Activated CD8-positive, alpha-beta memory T cell treated with anti-CD3 and anti-CD28 coated beads, Interleukin-2, amount 50 U/mL, for 1 hour (primary cell): ENCODE measurements around the gene CARD19.

Source experiments
- DNase-seq: peaks from one replicate; pipeline ENCODE4 v3.0.0-alpha.2; 2020; ENCODE audit errors: extremely low read depth

CARD19 gene

DNA sequence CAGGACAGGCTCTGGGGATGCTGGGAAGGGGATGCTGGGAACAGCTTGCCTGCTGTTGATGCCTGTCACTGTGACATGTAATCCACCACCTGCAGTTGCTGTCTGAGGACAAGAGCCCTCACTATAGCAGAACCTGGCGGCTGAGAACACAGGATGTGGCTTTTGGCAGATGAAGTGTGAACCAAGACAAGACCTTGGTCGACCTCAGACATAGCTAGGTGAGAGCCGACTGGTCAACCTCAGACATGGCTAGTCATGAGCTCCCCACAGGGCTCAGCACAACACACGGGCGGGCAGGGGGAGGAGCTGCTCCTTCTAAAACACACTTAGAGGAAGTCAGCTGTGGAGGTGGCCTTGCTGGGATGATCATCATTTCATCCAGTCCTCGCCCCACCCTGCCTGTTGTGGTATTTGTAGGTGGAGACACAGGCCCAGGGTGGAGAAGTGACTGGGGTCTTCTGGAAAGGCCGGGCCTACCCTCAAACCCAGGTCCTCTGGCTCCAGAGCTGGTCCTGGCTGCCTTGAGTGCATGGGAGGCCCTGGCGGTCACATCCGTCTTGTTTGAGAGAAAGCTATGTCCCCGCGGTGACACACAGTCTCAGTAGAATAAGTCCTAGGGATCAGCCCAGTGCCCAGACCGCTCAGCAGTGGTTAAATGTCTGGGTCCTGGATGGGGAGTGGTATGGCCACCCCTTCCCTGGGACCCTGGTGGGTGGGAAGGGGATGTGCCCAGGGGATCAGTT lies 31.5 kb upstream of the CARD19 start:
- DNase-seq: peak; percentile 79

DNA sequence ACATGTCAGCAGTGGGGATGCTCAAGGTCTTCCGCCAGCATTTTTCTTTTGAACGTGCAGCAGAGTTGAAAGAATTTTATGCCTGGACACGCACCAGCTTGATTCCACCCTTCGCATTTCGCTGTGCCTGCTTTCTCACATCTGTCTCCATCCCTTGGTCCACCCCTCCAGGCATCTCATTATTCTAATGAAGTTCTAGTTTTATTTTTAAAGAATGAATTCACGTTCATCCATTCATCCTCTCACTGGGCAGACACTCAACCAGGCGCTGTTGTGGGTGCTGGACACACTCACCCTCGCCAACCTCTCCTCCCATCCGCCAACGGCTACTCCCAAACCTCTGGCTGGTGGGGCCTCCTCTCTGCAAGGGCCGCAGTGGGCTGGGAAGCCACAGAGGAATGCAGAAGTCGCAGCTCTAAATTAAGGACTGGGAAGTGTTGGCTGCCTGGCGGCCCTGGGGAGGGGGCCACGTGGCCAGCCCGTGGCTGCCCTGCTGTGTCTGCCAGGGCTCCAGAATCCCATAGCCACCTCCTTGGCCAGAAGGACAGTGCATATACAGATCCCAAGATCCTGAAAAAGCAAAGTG lies 30.8 kb upstream of the CARD19 start:
- DNase-seq: no peak

DNA sequence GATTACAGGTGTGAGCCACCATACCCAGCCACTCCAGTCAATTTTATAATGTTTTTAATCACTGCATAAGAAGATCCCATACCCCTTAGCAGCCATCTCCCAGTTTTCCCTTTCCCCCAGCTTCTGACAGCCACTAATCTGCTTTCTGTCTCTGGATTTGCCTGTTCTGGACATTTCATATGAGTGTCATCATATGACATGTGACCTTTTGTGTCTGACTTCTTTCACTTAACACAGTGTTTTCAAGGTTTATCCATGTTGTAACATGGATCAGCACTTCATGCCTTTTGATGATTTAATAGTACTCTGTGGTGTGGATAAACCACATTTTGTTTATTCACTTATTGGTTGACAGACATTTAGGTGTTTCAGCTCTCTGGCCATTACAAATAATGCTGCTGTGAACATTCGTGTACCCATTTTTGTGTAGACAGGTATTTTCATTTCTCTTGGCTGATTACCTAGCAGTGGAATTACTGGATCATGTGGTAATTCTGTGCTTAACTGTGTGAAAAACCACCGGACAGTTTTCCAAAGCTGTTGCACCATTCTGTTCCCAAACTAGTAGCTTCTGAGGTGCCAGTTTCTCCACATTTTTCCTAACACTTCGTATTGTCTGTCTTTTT lies 28.9 kb upstream of the CARD19 start:
- no peak for DNase-seq

GRCh38 chr9:93068956-93069355 lies 27.1 kb upstream of the CARD19 start:
- DNase-seq: no peak

GRCh38 chr9:93071464-93071863 lies 24.6 kb upstream of the CARD19 start:
- no peak for DNase-seq

- DNase-seq: no peak
These were observed 23.6 kb upstream of the CARD19 start for GRCh38 chr9:93072383-93072795.

- DNase-seq: no peak
These were observed 19.8 kb upstream of the CARD19 start for GRCh38 chr9:93076101-93076791.

DNA sequence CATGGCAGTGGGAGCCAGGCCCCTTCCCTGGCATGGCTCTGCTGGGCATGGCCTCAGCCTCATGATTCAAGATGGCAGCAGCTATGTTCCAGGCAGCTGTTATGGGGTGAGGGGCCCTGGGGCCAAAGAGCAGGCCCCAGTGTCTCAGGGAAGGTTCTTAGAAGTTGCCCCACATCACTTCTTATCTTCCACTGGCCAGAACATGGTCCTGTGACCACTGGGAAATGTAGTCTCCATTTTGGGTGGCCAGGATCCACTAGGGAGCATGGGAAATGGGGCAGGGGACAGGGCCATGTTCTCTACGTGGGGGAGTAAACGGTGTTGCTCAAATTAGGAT lies 19.3 kb upstream of the CARD19 start:
- no peak for DNase-seq

- no peak for DNase-seq
These were observed 18.6 kb upstream of the CARD19 start for GRCh38 chr9:93077367-93077766.

GRCh38 chr9:93077811-93078210 lies 18.2 kb upstream of the CARD19 start:
- no peak for DNase-seq

DNA sequence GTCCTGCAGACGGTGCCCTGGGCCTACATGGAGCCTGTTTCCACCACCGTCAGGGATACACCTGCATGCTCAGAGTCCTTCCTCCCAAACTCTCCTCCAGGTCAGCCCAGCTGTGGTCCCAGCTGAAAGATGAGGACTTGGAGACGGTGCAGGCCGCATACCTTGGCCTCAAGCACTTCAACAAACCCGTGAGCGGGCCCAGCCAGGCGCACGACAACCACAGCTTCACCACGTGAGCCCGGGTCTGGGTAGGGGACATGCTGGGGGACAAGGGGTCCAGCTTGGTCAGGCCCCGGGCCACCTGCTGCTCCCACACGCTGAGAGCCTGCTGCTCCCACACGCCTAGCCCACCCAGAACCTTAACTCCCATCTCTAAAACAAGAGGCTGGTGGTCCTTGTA lies 16.6 kb upstream of the CARD19 start:
- no peak for DNase-seq

- DNase-seq: no peak
These were observed 15.6 kb upstream of the CARD19 start for GRCh38 chr9:93080406-93080805.

DNA sequence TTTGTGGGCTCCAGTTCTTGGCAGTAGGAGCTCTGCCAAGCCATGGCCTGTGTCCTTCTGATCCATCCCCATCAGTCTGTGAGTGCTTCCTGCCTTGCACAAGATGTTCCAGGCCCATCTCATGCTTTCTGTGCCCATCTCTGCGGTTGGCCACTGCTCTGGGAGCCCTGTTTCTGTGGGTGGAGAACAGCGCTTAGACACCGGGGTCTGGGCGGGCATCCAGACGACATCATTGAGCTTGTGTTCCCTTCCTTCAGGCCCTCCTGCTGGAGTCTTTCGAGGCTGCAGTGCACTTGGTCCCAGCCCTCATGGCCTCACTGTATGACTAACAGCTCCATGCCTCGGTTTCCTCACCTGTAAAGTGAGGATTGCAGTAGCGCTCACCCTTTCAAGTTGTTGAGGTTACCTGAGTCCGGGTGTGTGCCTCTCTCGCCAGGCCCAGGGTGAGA lies 14.9 kb upstream of the CARD19 start:
- DNase-seq: no peak

DNA sequence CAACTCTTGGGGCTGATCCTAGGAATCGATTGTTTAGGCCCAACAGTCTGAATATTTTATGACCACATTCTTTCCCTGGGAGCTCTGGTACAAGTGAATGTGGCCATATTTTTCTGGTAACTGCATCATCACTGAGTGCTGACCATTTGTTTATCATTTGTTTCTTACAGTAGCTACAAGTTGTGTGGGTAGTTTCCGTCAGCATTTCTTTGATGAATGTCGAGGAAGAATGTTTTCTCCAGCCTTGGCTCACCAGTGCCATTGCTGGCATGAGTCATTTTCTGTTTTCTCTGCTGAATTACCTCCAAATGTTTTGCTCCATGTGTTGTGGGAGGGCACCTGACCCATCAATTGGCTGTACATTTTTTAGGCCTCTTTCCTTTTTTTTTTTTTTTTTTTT lies 14.1 kb upstream of the CARD19 start:
- no peak for DNase-seq

DNA sequence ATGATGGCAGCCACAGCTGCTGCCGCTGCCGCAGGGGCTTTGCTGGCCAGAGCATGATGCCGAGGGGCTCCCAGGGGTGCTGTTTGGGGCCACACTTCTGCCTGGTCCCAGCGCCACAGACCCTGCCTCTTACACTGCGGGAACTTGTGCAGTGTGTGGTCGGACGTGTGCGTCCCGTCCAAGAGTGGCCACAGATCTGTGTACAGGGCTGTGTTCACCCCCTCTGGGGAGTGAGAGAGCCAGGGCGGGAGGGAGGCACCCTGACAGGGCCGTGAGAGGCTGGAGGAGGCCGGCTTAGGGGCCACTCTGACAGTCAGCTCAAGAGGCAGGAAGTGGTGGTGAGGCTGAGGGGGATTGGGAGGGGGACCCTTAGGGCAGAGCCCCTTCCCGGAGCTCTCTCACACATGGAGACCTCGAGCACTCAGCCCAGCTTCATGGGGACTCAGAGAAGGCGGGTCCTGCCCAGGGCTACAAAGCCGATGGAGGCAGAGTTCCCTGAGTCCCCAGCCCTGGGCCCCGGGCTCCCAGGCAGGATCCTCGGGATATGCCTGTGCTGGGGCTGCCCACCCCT lies 13.1 kb upstream of the CARD19 start:
- no peak for DNase-seq

DNA sequence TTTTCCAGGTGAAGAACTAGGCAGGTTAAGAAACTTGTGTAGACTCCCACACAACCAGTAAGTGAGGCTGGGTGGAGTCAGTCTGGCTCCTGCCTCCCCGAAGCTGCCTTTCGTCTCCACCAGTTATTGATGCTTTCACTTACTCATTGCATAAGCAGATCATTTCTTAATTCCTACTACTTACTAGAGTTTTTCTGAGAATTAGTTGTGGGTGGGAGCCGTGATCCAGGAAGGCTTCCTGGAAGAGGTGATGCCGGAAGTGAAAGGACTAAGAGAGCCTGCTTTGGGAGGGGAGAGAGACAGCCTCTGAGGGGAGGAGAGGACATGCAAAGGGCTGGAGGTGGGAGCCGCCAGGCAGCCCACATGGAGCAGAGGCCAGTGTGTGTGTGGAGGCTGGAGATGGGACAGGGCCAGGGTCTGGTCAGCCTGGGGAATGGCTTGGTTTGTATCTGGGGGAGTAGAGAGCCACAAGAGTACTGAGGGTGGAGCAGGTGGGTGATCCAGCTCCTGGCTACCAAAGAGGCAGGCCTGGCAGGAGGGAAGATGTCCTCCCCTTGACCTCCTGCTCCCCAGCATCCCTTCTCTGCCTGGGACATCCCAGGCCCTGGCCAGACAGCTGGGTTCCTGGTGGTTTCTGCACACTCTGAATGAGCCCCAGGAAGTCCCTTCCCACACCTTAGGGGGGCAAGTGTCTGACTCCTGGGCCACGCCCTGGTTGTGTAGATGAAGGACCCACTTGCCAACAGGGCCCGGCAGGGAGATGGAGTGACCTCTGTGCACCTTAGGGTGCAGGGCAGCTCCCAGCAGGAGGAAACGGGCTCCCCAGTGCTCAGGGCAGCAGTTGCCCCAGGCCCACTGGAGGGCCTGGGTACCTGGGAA lies 12.2 kb upstream of the CARD19 start:
- no peak for DNase-seq

GRCh38 chr9:93084471-93084881 lies 11.5 kb upstream of the CARD19 start:
- DNase-seq: no peak

DNA sequence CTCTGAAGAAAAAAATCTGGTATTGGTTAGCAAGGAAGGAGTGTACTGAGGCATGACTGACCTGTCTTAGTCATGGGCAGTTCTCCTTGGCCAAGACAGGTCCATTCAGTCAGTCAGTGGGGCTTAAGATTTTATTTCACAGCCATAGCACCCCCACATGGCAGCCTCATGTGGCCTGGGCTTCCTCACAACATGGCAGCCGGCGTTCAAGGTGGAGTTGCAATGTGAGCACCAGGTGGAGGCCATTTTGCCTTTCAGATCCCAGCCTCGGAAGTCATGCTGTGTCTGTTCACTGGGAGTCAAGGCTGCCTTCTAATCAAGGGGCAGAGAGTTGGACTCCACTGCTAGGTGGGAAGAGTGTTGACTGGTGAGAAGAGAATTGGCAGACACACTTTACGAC lies 10.3 kb upstream of the CARD19 start:
- DNase-seq: no peak

DNA sequence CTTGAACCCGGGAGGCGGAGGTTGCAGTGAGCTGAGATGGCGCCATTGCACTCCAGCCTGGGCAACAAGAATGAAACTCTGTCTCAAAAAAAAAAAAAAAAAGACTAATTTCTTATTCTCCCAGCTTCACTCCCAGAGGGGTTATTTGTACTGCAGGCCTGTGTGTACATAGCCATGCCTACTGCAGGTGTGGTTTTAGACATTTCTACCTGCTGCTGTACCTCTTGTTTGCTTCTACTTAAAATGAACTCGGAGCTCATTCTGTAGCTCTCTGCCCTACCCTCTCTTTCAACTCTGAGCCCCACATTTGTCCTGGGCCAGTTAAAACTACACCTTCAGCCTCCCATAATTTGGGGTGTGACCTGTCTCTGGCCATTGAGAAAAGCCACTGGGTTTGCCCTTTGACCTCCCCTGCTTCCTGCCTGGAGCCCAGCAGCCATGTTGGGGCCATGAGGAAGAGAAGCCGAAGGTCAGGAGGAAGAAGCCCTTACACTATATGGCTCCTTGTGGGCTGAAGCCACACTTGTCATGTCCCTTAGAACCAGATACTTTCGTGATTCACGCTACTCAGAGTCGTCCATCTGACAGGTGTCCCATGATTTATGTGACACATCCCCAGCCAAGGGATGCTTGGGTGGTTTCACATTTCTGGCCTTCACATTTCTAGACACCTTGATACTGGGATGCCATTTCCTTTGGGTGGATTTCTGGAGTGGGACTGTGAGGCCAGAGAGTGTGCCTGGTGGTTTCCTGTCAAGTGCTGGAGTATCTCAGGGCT lies 9.4 kb upstream of the CARD19 start:
- DNase-seq: no peak

- no peak for DNase-seq
These were observed 7.9 kb upstream of the CARD19 start for GRCh38 chr9:93087971-93088655.
